ENCODE results near the gene STX18. TPM values are rescaled to one million over a fixed set of nuclear protein-coding genes. Genes with fewer than 3 reads are reported as not detected.

Gene STX18
- total RNA-seq, 1 experiment from 2014 or later, result 20.9 TPM

- no peak overlapping the region for H3K27ac ChIP-seq (ENCODE audit: insufficient read length, low read depth, low read length)
- H3K23ac ChIP-seq (ENCODE audit: insufficient read length, low read depth, low read length), result no peak overlapping the region
- H3K9ac ChIP-seq (ENCODE audit: extremely low read depth, insufficient read length, low read length), result no peak overlapping the region
- H2BK15ac ChIP-seq (ENCODE audit: low read depth, low read length), result no peak overlapping the region
- no peaks in the 10 kb centered on the region for H3K9me3 Mint-ChIP-seq
- no CpG with 5 or more reads among the region's 2 CpGs for WGBS (ENCODE audit: extremely low coverage, insufficient read length, low lambda C conversion rate)
- no peaks in the 10 kb centered on the region for H4K20me1 ChIP-seq (ENCODE audit: control insufficient read depth, insufficient read depth, insufficient read length)
- no peak overlapping the region for H3K56ac ChIP-seq (ENCODE audit: insufficient read length, low read depth, low read length)
- no peak overlapping the region for H2AFZ ChIP-seq (ENCODE audit: low read length)
- H2BK120ac ChIP-seq (ENCODE audit: low read depth, low read length, poor library complexity, severe bottlenecking), result no peak overlapping the region
- no peak for DNase-seq
- no peaks in the 10 kb centered on the region for H3K9me3 ChIP-seq (ENCODE audit: control insufficient read depth, low read depth, low read length)
- H3K4me1 Mint-ChIP-seq, result peaks cover 3 to 5% of the 10 kb centered on the region in 2 experiments; a peak in 1 of 4 replicates
- no peaks in the 10 kb centered on the region for H3K27me3 ChIP-seq (ENCODE audit: insufficient read depth, low read length)
- 0 out of 2 replicates have a peak, but pooled peaks cover 1% of the 10 kb centered on the region for H3K79me2 ChIP-seq (ENCODE audit: insufficient read depth, low read length)
- no peak overlapping the region for H3T11ph ChIP-seq (ENCODE audit: low read length)
- H3K27ac Mint-ChIP-seq, result no peak overlapping the region
- no peak overlapping the region for H3K14ac ChIP-seq (ENCODE audit: insufficient read depth, low read length)
- H2BK12ac ChIP-seq (ENCODE audit: insufficient read length, low read depth, low read length), result no peak overlapping the region
- no peak overlapping the region for H3K18ac ChIP-seq (ENCODE audit: insufficient read length, low read depth, low read length)
- TF ChIP-seq CTCF (conservative IDR thresholded peaks at IDR 0.05), result no peak
- no peak overlapping the region for H2BK20ac ChIP-seq (ENCODE audit: low read depth, low read length, poor library complexity, severe bottlenecking)
- no peak overlapping the region for H3K4me2 ChIP-seq (ENCODE audit: insufficient read depth, insufficient read length, low read length)
- H4K8ac ChIP-seq (replicated peaks; ENCODE audit: insufficient read length, low read depth, low read length), result no peak overlapping the region
- H3K79me1 ChIP-seq (ENCODE audit: insufficient read depth, low read depth, low read length, poor library complexity, severe bottlenecking), result no peaks in the 10 kb centered on the region
- H3K4ac ChIP-seq (ENCODE audit: low read depth, low read length), result no peak overlapping the region
- no peaks in the 10 kb centered on the region for H3K4me1 ChIP-seq (ENCODE audit: insufficient read depth, low read length)
- no peak overlapping the region for H2BK5ac ChIP-seq (ENCODE audit: insufficient read length, low read length)
- H2AK5ac ChIP-seq (ENCODE audit: insufficient read length, low read length), result no peak overlapping the region
- no peaks in the 10 kb centered on the region for H3K36me3 Mint-ChIP-seq (ENCODE audit: insufficient read depth in 1 of 3, low read depth in 3 of 3)
- H4K91ac ChIP-seq (ENCODE audit: insufficient read length, low read depth, low read length), result no peak overlapping the region
- H4K5ac ChIP-seq (ENCODE audit: insufficient read length, low read depth, low read length), result no peak overlapping the region
- no peaks in the 10 kb centered on the region for H3K23me2 ChIP-seq (ENCODE audit: insufficient read length, low read depth, low read length, poor library complexity, severe bottlenecking)
- H3K4me3 Mint-ChIP-seq, result no peak overlapping the region
- peaks cover 3% of the 10 kb centered on the region for H3K27me3 Mint-ChIP-seq (ENCODE audit: low read depth)
Measured at GRCh38 chr4:4509521-4509920, 32.3 kb downstream of the STX18 start.
